CD4-positive, alpha-beta T cell (primary cell): ENCODE data around the gene WBP1L. TPM values are rescaled to one million over a fixed set of nuclear protein-coding genes. Genes with fewer than 3 reads are reported as not detected.

ENCODE experiments used
- ATAC-seq: fragments of 200-7000 bp; cut with Tn5 transposase; one replicate; pipeline ENCODE4 v1.10.0; 2022; ENCODE audit warnings: mild to moderate bottlenecking; ENCODE audit not compliant: poor library complexity
- CTCF ChIA-PET: fragments of 350-600 bp; sonication (Branson Sonifier 250); formaldehyde crosslinking; loops from one replicate; lab custom pipeline; 2021; ENCODE audit warnings: antibody characterized with exemption, inconsistent platforms; lab: Charles Lee
- POLR2A ChIA-PET: fragments of 350-600 bp; sonication (Branson Sonifier 250); formaldehyde crosslinking; loops from one replicate; lab custom pipeline; 2021; ENCODE audit warnings: antibody characterized with exemption, inconsistent platforms; lab: Charles Lee
- DNase-seq, 14 experiments: peaks; one replicate each; pipeline ENCODE4 v3.0.0-alpha.2; 2013 to 2020; ENCODE audit warnings: mixed read lengths in 2 of 14
- H3K27ac ChIP-seq, 2 donors: one replicate each; pipeline versions ENCODE4 v1.5.1 to v1.7.0; 2013; ENCODE audit warnings: low read length in 2 of 2, low read depth in 1 of 2, mild to moderate bottlenecking in 1 of 2
- H3K27me3 ChIP-seq, 2 experiments: 1 replicate in 1 of 2; 2 replicates in 1 of 2; pipeline versions ENCODE4 v1.6.1 to v1.7.0; 2013; ENCODE audit warnings: low read length in 2 of 2, control low read depth in 1 of 2, mild to moderate bottlenecking in 1 of 2, moderate library complexity in 1 of 2; ENCODE audit not compliant: insufficient read depth in 2 of 2, control insufficient read depth in 1 of 2
- H3K36me3 ChIP-seq: one replicate; pipeline ENCODE4 v1.6.1; 2013; ENCODE audit warnings: low read length, control low read depth; ENCODE audit not compliant: insufficient read depth
- H3K4me1 ChIP-seq: one replicate; pipeline ENCODE4 v1.6.1; 2013; ENCODE audit warnings: low read length, control low read depth; ENCODE audit not compliant: insufficient read depth
- H3K4me3 ChIP-seq: one replicate; pipeline ENCODE4 v1.5.1; 2013; ENCODE audit warnings: mild to moderate bottlenecking, low read length, moderate library complexity
- H3K9me3 ChIP-seq, 2 experiments: 1 replicate in 1 of 2; 2 replicates in 1 of 2; pipeline versions ENCODE4 v1.6.1 to v1.7.0; 2013; ENCODE audit warnings: low read length in 2 of 2, mild to moderate bottlenecking in 2 of 2, control low read depth in 1 of 2, moderate library complexity in 1 of 2; ENCODE audit not compliant: control insufficient read depth in 1 of 2, insufficient read depth in 1 of 2
- H3K27ac Mint-ChIP-seq: one replicate; pipeline ENCODE4 v1.8.0; 2020; ENCODE audit warnings: mixed read lengths
- H3K27me3 Mint-ChIP-seq: one replicate; pipeline ENCODE4 v1.8.0; 2021; ENCODE audit warnings: mixed read lengths
- H3K36me3 Mint-ChIP-seq: one replicate; pipeline ENCODE4 v1.8.0; 2021; ENCODE audit warnings: low read depth, mixed read lengths
- H3K4me1 Mint-ChIP-seq: one replicate; pipeline ENCODE4 v1.8.0; 2021; ENCODE audit warnings: low read depth, mixed read lengths
- H3K4me3 Mint-ChIP-seq: one replicate; pipeline ENCODE4 v1.8.0; 2020; ENCODE audit warnings: mild to moderate bottlenecking, mixed read lengths
- H3K9me3 Mint-ChIP-seq: one replicate; pipeline ENCODE4 v1.8.0; 2020; ENCODE audit warnings: mixed read lengths
- intact Hi-C, 2 experiments: fragments of 100-400 bp; cut with DNase I in 1 of 2; cut with micrococcal nuclease in 1 of 2; formaldehyde crosslinking; loops; one replicate each; pipeline versions ENCODE4 v1.15.1 to v1.9.0; 2023 to 2025; cut with DNase I, micrococcal nuclease
- total RNA-seq, 174 experiments: library from RNA in 2 of 174; stranded (reverse) in 2 of 174; gene quantifications; one replicate each; pipeline ENCODE4 v1.2.3 and lab custom pipeline; 2021 to 2026
- TF ChIP-seq, protein P1 (sequence below): fragments of 200-600 bp; IDR thresholded peaks from one replicate; pipeline ENCODE4 v1.8.0; 2022; ENCODE audit warnings: antibody characterized with exemption, mild to moderate bottlenecking

WBP1L gene
- total RNA-seq, 2 experiments from 2014 or later: 6.1 to 6.5 TPM

DNA sequence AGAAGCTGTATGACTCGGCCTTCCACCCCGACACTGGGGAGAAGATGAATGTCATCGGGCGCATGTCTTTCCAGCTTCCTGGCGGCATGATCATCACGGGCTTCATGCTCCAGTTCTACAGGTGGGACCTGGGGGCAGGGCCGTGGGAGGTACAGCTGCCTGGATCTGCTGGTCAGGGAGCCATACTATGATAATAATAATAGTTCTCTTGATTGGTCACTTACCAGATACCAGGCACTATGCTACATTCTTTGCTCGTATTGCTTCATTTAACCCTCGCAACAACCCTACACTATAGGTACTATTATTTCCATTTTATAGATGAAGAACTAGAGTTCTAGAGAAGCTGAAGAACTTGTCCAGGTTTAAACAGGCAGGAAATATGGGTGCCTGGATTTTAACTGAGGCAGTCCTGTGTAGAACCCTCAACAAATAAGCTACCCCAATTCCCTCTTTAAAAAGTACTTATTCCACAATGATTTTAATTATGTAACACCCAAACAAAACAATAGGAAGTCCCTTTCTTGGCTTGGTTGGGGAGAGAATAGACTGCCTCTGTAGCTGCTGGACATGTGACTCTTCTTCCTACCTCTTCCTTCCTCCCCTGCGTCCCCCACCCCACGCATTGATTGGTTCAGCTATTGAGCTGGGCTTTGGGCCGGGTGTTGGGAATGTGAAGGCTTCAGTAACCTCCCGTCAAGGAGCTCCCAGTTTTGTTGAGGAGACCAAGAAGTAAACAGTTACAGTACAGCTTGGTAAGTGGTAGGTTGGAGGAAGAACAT is 16.5 kb upstream of the WBP1L start:
- peaks cover 52% of the 10 kb centered on the region for H3K36me3 Mint-ChIP-seq
- no peak for DNase-seq
- H3K27me3 ChIP-seq: no peaks in the 10 kb centered on the region
- H3K9me3 Mint-ChIP-seq: no peaks in the 10 kb centered on the region
- H3K4me1 Mint-ChIP-seq: peaks cover 8% of the 10 kb centered on the region
- peaks cover 4% of the 10 kb centered on the region for H3K4me1 ChIP-seq
- no peak for ATAC-seq
- TF ChIP-seq, protein P1, sequence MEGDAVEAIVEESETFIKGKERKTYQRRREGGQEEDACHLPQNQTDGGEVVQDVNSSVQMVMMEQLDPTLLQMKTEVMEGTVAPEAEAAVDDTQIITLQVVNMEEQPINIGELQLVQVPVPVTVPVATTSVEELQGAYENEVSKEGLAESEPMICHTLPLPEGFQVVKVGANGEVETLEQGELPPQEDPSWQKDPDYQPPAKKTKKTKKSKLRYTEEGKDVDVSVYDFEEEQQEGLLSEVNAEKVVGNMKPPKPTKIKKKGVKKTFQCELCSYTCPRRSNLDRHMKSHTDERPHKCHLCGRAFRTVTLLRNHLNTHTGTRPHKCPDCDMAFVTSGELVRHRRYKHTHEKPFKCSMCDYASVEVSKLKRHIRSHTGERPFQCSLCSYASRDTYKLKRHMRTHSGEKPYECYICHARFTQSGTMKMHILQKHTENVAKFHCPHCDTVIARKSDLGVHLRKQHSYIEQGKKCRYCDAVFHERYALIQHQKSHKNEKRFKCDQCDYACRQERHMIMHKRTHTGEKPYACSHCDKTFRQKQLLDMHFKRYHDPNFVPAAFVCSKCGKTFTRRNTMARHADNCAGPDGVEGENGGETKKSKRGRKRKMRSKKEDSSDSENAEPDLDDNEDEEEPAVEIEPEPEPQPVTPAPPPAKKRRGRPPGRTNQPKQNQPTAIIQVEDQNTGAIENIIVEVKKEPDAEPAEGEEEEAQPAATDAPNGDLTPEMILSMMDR: no peak
- H3K36me3 ChIP-seq: peaks cover 38% of the 10 kb centered on the region
- H3K27ac Mint-ChIP-seq: no peak overlapping the region
- ChIA-PET POLR2A (interaction anchor here (1.2 kb wide), 1 partner anchor 82 kb away, joined by 5 read pairs; no protein-coding TSS in a partner anchor), CTCF (interaction anchor here (1.4 kb wide), 1 partner anchor 13 kb away, joined by 3 read pairs; the partner anchor contains the start of genes ARL3 and SFXN2)
- no peaks in the 10 kb centered on the region for H3K9me3 ChIP-seq
- H3K27me3 Mint-ChIP-seq: no peaks in the 10 kb centered on the region
- H3K4me3 Mint-ChIP-seq: no peak overlapping the region
- no peak overlapping the region for H3K4me3 ChIP-seq
- intact Hi-C loops: loop anchor here in 1 of 2 experiments (10.0 kb wide), 1 partner anchor 348 kb away; no protein-coding TSS in a partner anchor
- no peak overlapping the region for H3K27ac ChIP-seq

DNA sequence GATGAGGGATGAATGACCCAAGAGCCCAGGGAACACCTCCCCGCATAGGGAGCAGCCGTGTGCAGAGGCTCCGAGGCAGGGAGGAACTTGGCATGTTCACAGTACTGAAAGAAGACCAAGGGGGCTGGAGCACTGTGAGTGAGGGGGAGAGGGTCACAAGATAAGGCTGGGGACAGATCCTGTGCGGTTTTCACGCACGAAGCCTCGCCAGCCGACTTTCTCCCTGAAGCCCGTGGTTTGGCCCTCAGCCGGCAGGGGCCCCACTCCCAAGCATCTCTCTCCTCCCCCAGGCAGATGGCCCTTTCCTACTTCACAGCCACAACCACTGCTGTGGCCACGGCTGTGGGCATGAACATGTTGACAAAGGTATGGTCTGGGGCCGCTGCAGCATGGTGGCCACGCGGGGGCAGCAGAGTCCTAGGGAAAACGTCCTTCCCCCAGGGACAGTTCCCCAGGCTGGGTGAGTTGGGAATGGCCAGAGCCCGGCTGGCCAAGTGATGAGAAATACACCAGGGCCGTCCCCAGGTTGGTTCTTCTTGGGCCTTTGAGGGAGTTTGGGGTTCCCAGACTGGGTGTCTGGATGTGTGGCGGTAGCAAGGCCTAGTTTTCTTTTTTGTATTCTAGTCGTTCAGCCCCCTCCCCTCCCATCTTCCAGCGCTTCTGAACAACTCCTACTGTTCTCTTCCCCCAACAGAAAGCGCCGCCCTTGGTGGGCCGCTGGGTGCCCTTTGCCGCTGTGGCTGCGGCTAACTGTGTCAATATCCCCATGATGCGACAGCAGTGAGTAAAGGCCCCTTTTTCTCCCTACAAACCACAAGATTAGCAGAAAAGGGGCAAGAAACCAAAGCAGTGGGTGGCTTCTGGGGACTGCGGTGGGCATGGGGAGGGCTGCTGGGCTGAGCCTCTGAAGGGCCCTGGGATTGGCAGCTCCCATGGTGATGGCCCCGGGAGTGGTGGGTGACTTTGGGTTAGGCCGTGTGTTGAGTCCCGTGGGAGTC is 14.4 kb upstream of the WBP1L start:
- ChIA-PET CTCF (no interaction called here), POLR2A (no interaction called here)
- Histone ChIP-seq H3K27ac (no peak overlapping the region), H3K36me3 (peaks cover 45% of the 10 kb centered on the region), H3K27me3 (no peaks in the 10 kb centered on the region), H3K4me3 (no peak overlapping the region), H3K9me3 (no peaks in the 10 kb centered on the region), H3K4me1 (peaks cover 4% of the 10 kb centered on the region)
- TF ChIP-seq, protein P1: peak; percentile 69
- no peaks in the 10 kb centered on the region for H3K9me3 Mint-ChIP-seq
- peaks cover 8% of the 10 kb centered on the region for H3K4me1 Mint-ChIP-seq
- H3K4me3 Mint-ChIP-seq: no peak overlapping the region
- peaks cover 68% of the 10 kb centered on the region for H3K36me3 Mint-ChIP-seq
- ATAC-seq (peak; percentile 57), DNase-seq (peak; percentile 26 to 74 (median 45))
- H3K27me3 Mint-ChIP-seq: no peaks in the 10 kb centered on the region
- intact Hi-C loops: loop anchor here in 1 of 2 experiments (2.0 to 10.0 kb wide), 2 partner anchors 171 to 345 kb away; no protein-coding TSS in a partner anchor
- H3K27ac Mint-ChIP-seq: no peak overlapping the region

DNA sequence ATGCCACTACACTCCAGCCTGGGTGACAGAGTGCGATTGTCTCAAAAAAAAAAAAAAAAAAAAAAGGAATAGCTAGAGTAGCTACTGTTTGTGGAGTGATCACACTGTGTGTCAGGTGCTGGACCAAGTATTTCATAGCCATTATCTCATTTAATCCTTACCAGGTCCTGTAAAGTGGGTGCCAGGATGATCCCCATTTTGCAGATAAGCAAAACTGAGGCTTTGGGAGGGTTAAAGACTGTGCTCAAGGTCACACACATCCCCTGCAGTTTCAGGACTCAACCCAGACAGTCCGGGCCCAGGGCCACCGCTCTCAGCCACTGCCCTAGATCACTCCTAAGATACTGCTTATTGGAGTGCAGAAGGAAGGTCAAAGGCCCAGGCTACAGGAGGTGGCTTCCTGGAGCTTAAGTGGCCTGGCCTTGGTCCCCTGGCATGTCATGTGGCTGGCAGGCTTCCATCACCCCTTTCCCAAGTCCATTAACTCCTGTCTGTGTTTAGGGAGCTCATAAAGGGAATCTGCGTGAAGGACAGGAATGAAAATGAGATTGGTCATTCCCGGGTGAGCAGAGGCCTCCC is 12.4 kb upstream of the WBP1L start:
- no peaks in the 10 kb centered on the region for H3K9me3 Mint-ChIP-seq
- H3K27me3 ChIP-seq: no peaks in the 10 kb centered on the region
- no peak for ATAC-seq
- no peak overlapping the region for H3K4me3 ChIP-seq
- peaks cover 4% of the 10 kb centered on the region for H3K4me1 ChIP-seq
- H3K9me3 ChIP-seq: no peaks in the 10 kb centered on the region
- H3K27me3 Mint-ChIP-seq: no peaks in the 10 kb centered on the region
- H3K27ac ChIP-seq: no peak overlapping the region
- H3K36me3 ChIP-seq: peaks cover 50% of the 10 kb centered on the region
- H3K36me3 Mint-ChIP-seq: peaks cover 73% of the 10 kb centered on the region
- peaks cover 8% of the 10 kb centered on the region for H3K4me1 Mint-ChIP-seq
- TF ChIP-seq, protein P1: no peak
- intact Hi-C loops: no loop called here
- ChIA-PET CTCF (no interaction called here), POLR2A (no interaction called here)
- H3K27ac Mint-ChIP-seq: no peak overlapping the region
- no peak for DNase-seq
- H3K4me3 Mint-ChIP-seq: no peak overlapping the region
